ENCODE data around the gene RCAN3. TPM values are rescaled to one million over a fixed set of nuclear protein-coding genes. Genes with fewer than 3 reads are reported as not detected.
"Not testable (repeated sequence)": the region's sequence is repeated elsewhere in the genome, so short reads cannot be mapped to it uniquely, and the experiment has no call there.

Gene RCAN3
- total RNA-seq, 1 donor from 2014 or later, result 31.9 TPM

DNA sequence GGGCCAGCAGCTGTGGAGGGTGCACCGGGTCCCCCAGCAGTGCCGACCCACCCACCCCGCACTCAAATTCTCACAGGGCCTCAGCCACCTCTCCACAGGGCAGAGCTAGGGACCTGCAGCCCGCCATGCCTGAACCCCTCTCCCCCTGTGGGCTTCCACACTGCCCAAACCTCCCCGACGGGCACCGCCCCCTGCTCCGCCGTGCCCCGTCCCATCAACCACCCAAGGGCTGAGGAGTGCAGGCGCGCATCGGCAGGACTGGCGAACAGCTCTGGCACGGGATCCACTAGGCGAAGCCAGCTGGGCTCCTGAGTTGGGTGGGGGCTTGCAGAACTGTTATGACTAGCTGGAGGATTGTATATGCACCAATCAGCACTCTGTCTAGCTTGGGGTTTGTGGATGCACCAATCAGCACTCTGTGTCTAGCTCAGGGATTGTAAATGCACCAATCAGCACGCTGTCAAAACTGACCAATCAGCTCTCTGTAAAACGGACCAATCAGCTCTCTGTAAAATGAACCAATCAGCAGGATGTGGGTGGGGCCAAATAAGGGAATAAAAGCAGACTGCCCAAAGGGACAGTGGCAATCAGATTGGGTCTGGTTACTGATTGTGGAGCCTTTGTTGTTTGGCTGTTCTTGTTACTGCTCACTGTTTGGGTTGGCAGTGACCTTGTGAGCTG is 12.4 kb upstream of the RCAN3 start:
- Mint-ChIP-seq H3K4me1 (ENCODE audit: low read depth) (peaks cover 33% of the 10 kb centered on the region), H3K27ac (no peak overlapping the region), H3K4me3 (ENCODE audit: low read depth) (no peak overlapping the region), H3K9me3 (no peaks in the 10 kb centered on the region), H3K36me3 (ENCODE audit: low read depth) (peaks cover 4% of the 10 kb centered on the region), H3K27me3 (ENCODE audit: low read depth) (no peaks in the 10 kb centered on the region)
- intact Hi-C loops (cut with micrococcal nuclease), result no loop called here
- DNase-seq (ENCODE audit: low spot score), result no peak

- no peak for DNase-seq (ENCODE audit: low spot score)
- H3K4me3 Mint-ChIP-seq (ENCODE audit: low read depth), result no peak overlapping the region
- no peaks in the 10 kb centered on the region for H3K27me3 Mint-ChIP-seq (ENCODE audit: low read depth)
- intact Hi-C loops (cut with micrococcal nuclease), result no loop called here
- H3K36me3 Mint-ChIP-seq (ENCODE audit: low read depth), result peaks cover 1% of the 10 kb centered on the region
- H3K9me3 Mint-ChIP-seq, result no peaks in the 10 kb centered on the region
- H3K4me1 Mint-ChIP-seq (ENCODE audit: low read depth), result peaks cover 20% of the 10 kb centered on the region
- no peak overlapping the region for H3K27ac Mint-ChIP-seq
Observed at GRCh38 chr1:24491577-24492360, 10.9 kb upstream of the RCAN3 start.

DNA sequence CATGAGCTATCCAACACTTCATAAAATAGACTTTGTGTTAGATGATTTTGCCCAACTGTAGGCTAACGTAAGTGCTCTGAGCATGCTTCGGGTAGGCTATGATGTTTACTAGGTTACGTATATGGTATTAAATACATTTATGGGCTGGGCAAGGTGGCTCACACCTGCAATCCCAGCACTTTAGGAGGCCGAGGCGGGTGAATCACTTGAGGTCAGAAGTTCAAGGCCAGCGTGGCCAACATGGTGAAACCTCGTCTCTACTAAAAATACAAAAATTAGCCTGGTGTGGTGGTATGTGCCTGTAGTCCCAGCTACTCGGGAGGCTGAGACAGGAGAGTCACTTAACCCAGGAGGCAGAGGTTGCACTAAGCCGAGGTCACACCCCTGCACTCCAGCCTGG is 9.7 kb upstream of the RCAN3 start:
- H3K4me3 Mint-ChIP-seq (ENCODE audit: low read depth); H3K27me3 Mint-ChIP-seq (ENCODE audit: low read depth); DNase-seq (ENCODE audit: low spot score); intact Hi-C loops (cut with micrococcal nuclease); H3K27ac Mint-ChIP-seq; H3K36me3 Mint-ChIP-seq (ENCODE audit: low read depth); H3K9me3 Mint-ChIP-seq: not testable (repeated sequence)
- peaks cover 16% of the 10 kb centered on the region for H3K4me1 Mint-ChIP-seq (ENCODE audit: low read depth)

DNA sequence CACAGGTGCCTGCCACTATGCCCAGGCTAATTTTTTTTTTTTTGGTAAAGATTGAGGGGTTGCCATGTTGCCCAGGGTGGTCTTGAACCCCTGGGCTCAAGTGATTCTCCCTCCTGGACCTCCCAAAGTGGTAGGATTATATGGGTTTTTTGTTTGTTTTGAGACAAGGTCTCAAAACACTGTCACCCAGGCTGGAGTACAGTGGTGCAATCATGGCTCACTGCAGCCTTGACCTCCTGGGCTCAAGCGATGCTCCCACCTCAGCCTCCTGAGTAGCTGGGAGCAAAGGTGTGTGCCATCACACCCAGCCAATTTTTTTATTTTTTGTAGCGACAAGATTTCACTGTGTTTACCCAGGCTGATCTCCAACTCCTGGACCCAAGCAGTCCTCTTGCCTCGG is 8.9 kb upstream of the RCAN3 start:
- Mint-ChIP-seq H3K4me1 (ENCODE audit: low read depth) (peaks cover 15% of the 10 kb centered on the region), H3K27ac (no peak overlapping the region)
- intact Hi-C loops (cut with micrococcal nuclease), result no loop called here

GRCh38 chr1:24498589-24498988 is 4.0 kb upstream of the RCAN3 start:
- Mint-ChIP-seq H3K9me3 (no peaks in the 10 kb centered on the region), H3K4me1 (ENCODE audit: low read depth) (peaks cover 39% of the 10 kb centered on the region), H3K27ac (peak overlapping the region; percentile 70), H3K4me3 (ENCODE audit: low read depth) (no peak overlapping the region), H3K36me3 (ENCODE audit: low read depth) (no peaks in the 10 kb centered on the region), H3K27me3 (ENCODE audit: low read depth) (no peaks in the 10 kb centered on the region)
- DNase-seq (ENCODE audit: low spot score), result no peak
- intact Hi-C loops (cut with micrococcal nuclease), result no loop called here

More for the DNA sequence above, 8.9 kb upstream of the RCAN3 start:
- H3K4me3 Mint-ChIP-seq (ENCODE audit: low read depth), result no peak overlapping the region
- DNase-seq (ENCODE audit: low spot score), result no peak
- no peaks in the 10 kb centered on the region for H3K27me3 Mint-ChIP-seq (ENCODE audit: low read depth)
- no peaks in the 10 kb centered on the region for H3K36me3 Mint-ChIP-seq (ENCODE audit: low read depth)
- H3K9me3 Mint-ChIP-seq, result no peaks in the 10 kb centered on the region

- no peak for DNase-seq (ENCODE audit: low spot score)
- Mint-ChIP-seq H3K9me3 (no peaks in the 10 kb centered on the region), H3K4me3 (ENCODE audit: low read depth) (no peak overlapping the region), H3K27ac (peak overlapping the region; percentile 99), H3K36me3 (ENCODE audit: low read depth) (no peaks in the 10 kb centered on the region), H3K27me3 (ENCODE audit: low read depth) (no peaks in the 10 kb centered on the region), H3K4me1 (ENCODE audit: low read depth) (peaks cover 53% of the 10 kb centered on the region)
- intact Hi-C loops (cut with micrococcal nuclease), result loop anchor here (5.0 kb wide), 2 partner anchors 247 to 973 kb away; partner anchors contain the start of gene CLIC4
Observed at GRCh38 chr1:24500448-24501048, 2.1 kb upstream of the RCAN3 start.

DNA sequence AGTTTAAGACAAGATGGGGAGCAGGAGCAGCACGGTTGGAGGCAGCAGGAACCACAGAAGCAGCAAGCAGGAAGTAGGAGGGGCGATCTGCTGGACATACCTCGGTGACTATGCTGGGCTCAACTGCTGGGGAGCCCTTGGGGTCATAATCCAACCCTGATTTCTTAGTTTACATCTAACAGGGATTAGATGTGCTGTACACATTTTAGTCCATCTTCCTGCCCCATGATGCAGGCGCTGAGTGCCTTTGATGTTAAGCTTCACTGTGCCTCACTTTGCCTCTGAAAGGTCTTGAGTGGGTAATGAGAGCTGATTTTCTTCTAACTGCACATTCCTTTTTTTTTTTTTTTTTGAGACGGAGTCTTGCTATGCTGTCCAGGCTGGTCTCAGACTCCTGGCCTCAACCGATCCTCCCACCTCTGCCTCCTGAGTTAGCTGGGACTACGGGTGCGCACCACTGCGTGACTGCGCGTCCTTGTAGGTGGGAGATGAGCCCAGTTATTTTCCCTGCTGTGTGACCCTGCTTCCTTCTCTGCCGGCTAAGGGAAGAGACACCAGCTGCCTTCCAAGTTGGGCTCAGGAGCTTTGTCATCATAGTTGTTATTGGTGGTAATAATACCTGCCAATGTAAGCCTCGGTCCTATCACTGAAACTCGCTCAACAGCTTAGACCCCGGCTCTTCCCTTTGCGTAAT is 1.1 kb upstream of the RCAN3 start:
- DNase-seq (ENCODE audit: low spot score), result peak; percentile 49
- Mint-ChIP-seq H3K4me3 (ENCODE audit: low read depth) (peak overlapping the region; percentile 94), H3K36me3 (ENCODE audit: low read depth) (no peaks in the 10 kb centered on the region), H3K27ac (peak overlapping the region; percentile 99), H3K4me1 (ENCODE audit: low read depth) (peaks cover 60% of the 10 kb centered on the region), H3K9me3 (no peaks in the 10 kb centered on the region), H3K27me3 (ENCODE audit: low read depth) (no peaks in the 10 kb centered on the region)
- intact Hi-C loops (cut with micrococcal nuclease), result loop anchor here (1.0 to 5.0 kb wide), 6 partner anchors 13 to 974 kb away; partner anchors contain the start of genes CLIC4, NIPAL3 and SRRM1

DNA sequence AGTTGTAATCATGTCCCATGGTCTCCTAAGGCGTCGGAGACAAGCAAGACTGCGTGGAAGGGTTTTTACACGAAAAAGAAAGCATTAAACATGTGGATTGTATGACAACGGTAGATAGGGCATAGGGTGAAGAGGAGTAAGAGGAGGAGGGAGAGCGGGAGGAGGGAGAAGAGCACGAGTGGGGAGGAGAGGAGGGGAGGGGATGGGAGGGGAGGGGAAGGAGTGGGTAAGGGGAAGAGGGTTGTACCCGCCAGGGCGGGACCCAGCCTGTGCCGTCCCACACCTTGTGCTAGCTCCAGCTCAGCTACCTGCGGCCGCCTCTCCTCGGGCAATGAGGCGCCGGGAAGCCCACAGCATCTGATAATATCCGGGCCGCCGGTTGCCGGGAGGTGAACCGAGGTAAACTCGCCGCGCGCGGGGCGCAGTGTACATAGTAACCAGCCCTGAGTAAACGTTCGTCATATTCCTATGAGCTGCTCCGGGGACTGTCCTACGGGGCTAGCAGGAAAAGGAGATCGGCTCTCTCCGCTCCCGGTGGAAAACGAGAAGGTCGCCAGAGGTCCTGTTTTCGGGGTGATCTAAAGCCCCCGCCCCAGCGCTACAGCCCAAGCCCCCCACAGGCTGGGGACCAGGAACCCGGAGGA is 449 bp upstream of the RCAN3 start:
- DNase-seq (ENCODE audit: low spot score), result peak; percentile 79
- Mint-ChIP-seq H3K27me3 (ENCODE audit: low read depth) (no peaks in the 10 kb centered on the region), H3K36me3 (ENCODE audit: low read depth) (peaks cover 2% of the 10 kb centered on the region), H3K4me1 (ENCODE audit: low read depth) (peaks cover 65% of the 10 kb centered on the region), H3K27ac (peak overlapping the region; percentile 99), H3K9me3 (no peaks in the 10 kb centered on the region), H3K4me3 (ENCODE audit: low read depth) (peak overlapping the region; percentile 94)
- intact Hi-C loops (cut with micrococcal nuclease), result loop anchor here (1.0 to 5.0 kb wide), 6 partner anchors 14 to 975 kb away; partner anchors contain the start of genes CLIC4, NIPAL3 and SRRM1

DNA sequence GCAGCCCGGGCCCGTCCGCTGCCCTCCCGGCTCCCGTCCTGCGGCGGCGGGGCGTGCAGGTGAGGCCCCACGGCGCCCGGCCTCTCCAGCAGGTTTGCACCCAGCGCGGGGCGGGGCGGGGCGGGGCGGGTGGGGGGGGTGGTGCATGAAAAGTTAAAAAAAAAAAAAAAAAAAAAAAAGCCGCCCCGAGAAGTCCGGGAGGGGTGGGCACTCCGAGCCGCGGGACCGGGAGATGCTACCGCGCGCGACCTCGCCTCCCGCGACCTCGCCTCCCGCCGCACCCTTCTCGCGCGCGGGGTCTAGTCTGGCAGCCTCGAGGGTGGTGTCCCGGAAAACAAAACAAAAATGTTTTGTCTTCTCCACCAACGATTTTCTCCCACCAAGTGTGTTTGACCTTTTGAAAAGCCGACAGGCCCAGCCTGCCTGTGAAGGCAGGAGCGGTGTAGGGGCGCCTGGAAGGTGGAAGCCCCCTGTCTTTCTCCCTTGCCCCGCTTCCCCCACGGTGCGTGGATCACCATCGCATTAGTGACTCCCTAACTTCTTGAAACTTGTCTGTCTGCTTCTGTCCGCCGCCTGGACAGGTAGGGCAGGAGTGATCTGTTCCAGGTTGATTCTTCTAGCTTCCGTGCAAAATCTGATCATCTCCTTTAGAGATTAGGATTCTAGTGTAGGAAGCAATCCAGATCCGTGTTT is 569 bp downstream of the RCAN3 start:
- DNase-seq (ENCODE audit: low spot score), result peak; percentile 40
- H3K4me1 Mint-ChIP-seq (ENCODE audit: low read depth), result peaks cover 74% of the 10 kb centered on the region
- no peaks in the 10 kb centered on the region for H3K27me3 Mint-ChIP-seq (ENCODE audit: low read depth)
- peak overlapping the region; percentile 96 for H3K4me3 Mint-ChIP-seq (ENCODE audit: low read depth)
- intact Hi-C loops (cut with micrococcal nuclease), result loop anchor here (5.0 kb wide), 2 partner anchors 244 to 976 kb away; partner anchors contain the start of gene CLIC4
- no peaks in the 10 kb centered on the region for H3K9me3 Mint-ChIP-seq
- peaks cover 11% of the 10 kb centered on the region for H3K36me3 Mint-ChIP-seq (ENCODE audit: low read depth)
- H3K27ac Mint-ChIP-seq, result peak overlapping the region; percentile 93

DNA sequence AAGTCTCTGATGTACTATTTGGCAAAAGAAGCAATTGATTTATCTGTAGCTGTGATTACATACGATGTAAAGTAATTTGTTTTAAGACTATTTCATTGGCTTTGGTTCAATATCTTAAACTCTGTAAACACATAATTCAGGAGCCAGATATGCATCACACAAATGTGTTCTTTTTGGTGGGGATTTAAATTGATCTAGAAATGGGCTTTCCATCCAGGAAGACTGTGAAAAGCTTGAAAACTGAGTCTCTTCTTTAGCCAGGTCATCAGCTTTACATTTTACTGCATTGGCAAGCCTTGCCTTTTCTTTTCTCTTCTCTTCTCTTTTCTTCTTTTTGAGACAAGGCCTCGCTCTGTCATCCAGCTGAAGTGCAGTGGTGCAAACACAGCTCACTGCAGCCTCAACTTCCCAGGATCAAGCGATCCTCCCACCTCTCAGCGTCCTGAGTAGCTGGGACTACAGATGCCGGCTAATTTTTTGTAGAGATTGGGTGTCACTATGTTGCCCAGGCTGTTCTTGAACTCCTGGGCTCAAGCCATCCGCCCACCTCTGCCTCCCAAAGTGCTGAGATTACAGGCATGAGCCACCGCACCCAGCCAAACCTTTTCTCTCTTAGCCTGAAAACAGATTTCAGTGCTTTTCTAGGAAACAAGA is 1.4 kb downstream of the RCAN3 start:
- intact Hi-C loops (cut with micrococcal nuclease), result loop anchor here (5.0 kb wide), 2 partner anchors 243 to 977 kb away; partner anchors contain the start of gene CLIC4

GRCh38 chr1:24504560-24504959 is 1.9 kb downstream of the RCAN3 start:
- Mint-ChIP-seq H3K9me3 (no peaks in the 10 kb centered on the region), H3K4me3 (ENCODE audit: low read depth) (peak overlapping the region; percentile 96), H3K36me3 (ENCODE audit: low read depth) (peaks cover 22% of the 10 kb centered on the region), H3K27ac (peak overlapping the region; percentile 93), H3K4me1 (ENCODE audit: low read depth) (peaks cover 70% of the 10 kb centered on the region), H3K27me3 (ENCODE audit: low read depth) (no peaks in the 10 kb centered on the region)
- intact Hi-C loops (cut with micrococcal nuclease), result loop anchor here (5.0 kb wide), 2 partner anchors 243 to 977 kb away; partner anchors contain the start of gene CLIC4
- DNase-seq (ENCODE audit: low spot score), result no peak

More for the DNA sequence above, 1.4 kb downstream of the RCAN3 start:
- peaks cover 70% of the 10 kb centered on the region for H3K4me1 Mint-ChIP-seq (ENCODE audit: low read depth)
- no peaks in the 10 kb centered on the region for H3K27me3 Mint-ChIP-seq (ENCODE audit: low read depth)
- H3K4me3 Mint-ChIP-seq (ENCODE audit: low read depth), result peak overlapping the region; percentile 96
- no peaks in the 10 kb centered on the region for H3K9me3 Mint-ChIP-seq
- peak overlapping the region; percentile 93 for H3K27ac Mint-ChIP-seq
- H3K36me3 Mint-ChIP-seq (ENCODE audit: low read depth), result peaks cover 17% of the 10 kb centered on the region
- DNase-seq (ENCODE audit: low spot score), result no peak

All from activated T-helper 2 cell treated with anti-CD3 and anti-CD28 coated beads, Interferon-gamma antibody, Interleukin-2, Interleukin-4, amounts not matched to agents 10 μg/mL and 5 μg/mL and 100 μg/mL, durations not matched to agents 14 hours and 24 hours and 36 hours (primary cell).